ENCODE data around the gene SYK. TPM values are rescaled to one million over a fixed set of nuclear protein-coding genes. Genes with fewer than 3 reads are reported as not detected.
A peak's percentile ranks its signal among the peaks of the same experiment; 100 is the strongest.

SYK gene
- total RNA-seq, 1 donor from 2014 or later = 7.4 TPM

DNA sequence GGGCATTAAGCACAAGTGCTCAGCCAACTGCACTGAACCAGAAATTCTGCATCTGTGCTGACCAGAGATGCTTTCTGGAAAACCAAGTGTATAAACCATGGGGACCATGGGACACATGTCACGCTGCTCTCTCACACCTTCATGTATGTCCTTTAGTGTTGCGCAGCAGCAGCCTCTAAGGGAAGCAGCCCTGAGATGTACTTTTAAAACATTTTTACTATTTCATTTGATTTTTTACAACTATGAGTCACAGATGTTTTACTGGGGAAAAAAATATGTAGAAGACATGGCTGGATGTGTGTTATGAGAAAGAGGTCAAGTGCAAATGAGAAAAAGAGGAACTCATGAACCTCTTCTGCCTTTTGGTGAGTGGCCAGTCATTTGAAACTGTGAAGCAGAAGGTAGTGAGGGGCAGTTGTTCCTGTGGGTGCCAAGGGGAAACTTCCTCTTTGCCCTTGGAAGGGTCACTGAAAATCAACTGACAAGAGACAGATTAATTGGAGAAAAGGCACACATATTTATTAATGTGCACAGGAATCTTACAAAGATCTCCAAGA is 31.4 kb upstream of the SYK start:
- Mint-ChIP-seq H3K4me1 (ENCODE audit: low read depth) (no peaks in the 10 kb centered on the region), H3K9me3 (ENCODE audit: low read depth) (peaks cover 32% of the 10 kb centered on the region), H3K36me3 (ENCODE audit: insufficient read depth) (no peaks in the 10 kb centered on the region), H3K27me3 (no peaks in the 10 kb centered on the region), H3K4me3 (ENCODE audit: low read depth) (no peak overlapping the region), H3K27ac (no peak overlapping the region)
- TF ChIP-seq, protein P1, sequence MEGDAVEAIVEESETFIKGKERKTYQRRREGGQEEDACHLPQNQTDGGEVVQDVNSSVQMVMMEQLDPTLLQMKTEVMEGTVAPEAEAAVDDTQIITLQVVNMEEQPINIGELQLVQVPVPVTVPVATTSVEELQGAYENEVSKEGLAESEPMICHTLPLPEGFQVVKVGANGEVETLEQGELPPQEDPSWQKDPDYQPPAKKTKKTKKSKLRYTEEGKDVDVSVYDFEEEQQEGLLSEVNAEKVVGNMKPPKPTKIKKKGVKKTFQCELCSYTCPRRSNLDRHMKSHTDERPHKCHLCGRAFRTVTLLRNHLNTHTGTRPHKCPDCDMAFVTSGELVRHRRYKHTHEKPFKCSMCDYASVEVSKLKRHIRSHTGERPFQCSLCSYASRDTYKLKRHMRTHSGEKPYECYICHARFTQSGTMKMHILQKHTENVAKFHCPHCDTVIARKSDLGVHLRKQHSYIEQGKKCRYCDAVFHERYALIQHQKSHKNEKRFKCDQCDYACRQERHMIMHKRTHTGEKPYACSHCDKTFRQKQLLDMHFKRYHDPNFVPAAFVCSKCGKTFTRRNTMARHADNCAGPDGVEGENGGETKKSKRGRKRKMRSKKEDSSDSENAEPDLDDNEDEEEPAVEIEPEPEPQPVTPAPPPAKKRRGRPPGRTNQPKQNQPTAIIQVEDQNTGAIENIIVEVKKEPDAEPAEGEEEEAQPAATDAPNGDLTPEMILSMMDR (IDR thresholded peaks at IDR 0.05; ENCODE audit: unreplicated experiment) = no peak
- no peak for DNase-seq (ENCODE audit: low spot score, unreplicated experiment)

- TF ChIP-seq, protein P1 (IDR thresholded peaks at IDR 0.05; ENCODE audit: unreplicated experiment) = no peak
- no peak for DNase-seq (ENCODE audit: low spot score, unreplicated experiment)
- no peaks in the 10 kb centered on the region for H3K27me3 Mint-ChIP-seq
- H3K4me1 Mint-ChIP-seq (ENCODE audit: low read depth) = no peaks in the 10 kb centered on the region
- no peak overlapping the region for H3K4me3 Mint-ChIP-seq (ENCODE audit: low read depth)
- H3K9me3 Mint-ChIP-seq (ENCODE audit: low read depth) = peaks cover 25% of the 10 kb centered on the region
- no peak overlapping the region for H3K27ac Mint-ChIP-seq
- no peaks in the 10 kb centered on the region for H3K36me3 Mint-ChIP-seq (ENCODE audit: insufficient read depth)
Observed at GRCh38 chr9:90770927-90771326, 30.7 kb upstream of the SYK start.

DNA sequence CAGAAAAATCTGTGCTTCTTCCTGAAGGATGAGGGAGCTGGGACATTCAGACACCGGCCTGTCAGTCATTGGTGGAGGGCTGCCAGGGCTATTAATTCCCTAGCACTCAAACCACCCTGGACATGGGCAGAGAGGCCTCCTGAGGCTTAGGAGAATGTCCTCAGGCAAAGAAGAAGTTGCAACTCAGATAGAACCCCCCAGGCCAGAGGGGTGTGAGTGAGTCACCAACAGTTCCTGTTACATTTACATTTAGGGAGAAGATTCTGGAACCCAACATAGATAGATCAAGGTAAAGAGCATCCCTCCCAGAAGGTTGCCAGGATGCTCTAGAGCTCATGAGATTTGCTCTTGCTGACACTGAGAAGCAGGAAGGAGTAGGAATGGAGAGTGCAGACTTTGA is 29.2 kb upstream of the SYK start:
- TF ChIP-seq, protein P1 (IDR thresholded peaks at IDR 0.05; ENCODE audit: unreplicated experiment) = no peak
- peaks cover 20% of the 10 kb centered on the region for H3K9me3 Mint-ChIP-seq (ENCODE audit: low read depth)
- H3K4me1 Mint-ChIP-seq (ENCODE audit: low read depth) = no peaks in the 10 kb centered on the region
- H3K4me3 Mint-ChIP-seq (ENCODE audit: low read depth) = no peak overlapping the region
- no peaks in the 10 kb centered on the region for H3K36me3 Mint-ChIP-seq (ENCODE audit: insufficient read depth)
- no peaks in the 10 kb centered on the region for H3K27me3 Mint-ChIP-seq
- H3K27ac Mint-ChIP-seq = no peak overlapping the region
- no peak for DNase-seq (ENCODE audit: low spot score, unreplicated experiment)

DNA sequence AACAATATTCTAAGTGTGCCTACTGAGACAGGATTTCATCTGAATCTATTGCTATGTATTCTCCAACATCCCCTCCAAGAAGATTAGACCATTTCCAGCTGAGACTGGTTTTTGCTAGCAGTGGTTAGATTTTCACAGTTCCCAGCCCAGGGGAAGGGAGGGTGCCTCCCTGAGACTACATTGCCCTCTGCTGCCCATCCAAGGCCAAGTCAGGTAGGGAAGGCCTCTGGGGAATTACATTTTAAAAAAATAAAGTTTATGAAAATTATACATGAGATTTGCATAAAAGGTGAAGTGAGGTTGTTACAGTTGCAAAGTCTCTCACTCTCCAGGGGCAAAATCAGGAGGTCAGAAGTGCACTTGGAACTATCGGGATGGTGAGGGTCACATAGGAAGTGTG is 28.0 kb upstream of the SYK start:
- TF ChIP-seq, protein P1 (IDR thresholded peaks at IDR 0.05; ENCODE audit: unreplicated experiment) = peak; percentile 68
- Mint-ChIP-seq H3K4me1 (ENCODE audit: low read depth) (no peaks in the 10 kb centered on the region), H3K27me3 (no peaks in the 10 kb centered on the region), H3K4me3 (ENCODE audit: low read depth) (no peak overlapping the region), H3K36me3 (ENCODE audit: insufficient read depth) (no peaks in the 10 kb centered on the region), H3K9me3 (ENCODE audit: low read depth) (peaks cover 11% of the 10 kb centered on the region), H3K27ac (no peak overlapping the region)
- no peak for DNase-seq (ENCODE audit: low spot score, unreplicated experiment)

- no peaks in the 10 kb centered on the region for H3K36me3 Mint-ChIP-seq (ENCODE audit: insufficient read depth)
- H3K4me3 Mint-ChIP-seq (ENCODE audit: low read depth) = no peak overlapping the region
- no peaks in the 10 kb centered on the region for H3K4me1 Mint-ChIP-seq (ENCODE audit: low read depth)
- peaks cover 11% of the 10 kb centered on the region for H3K9me3 Mint-ChIP-seq (ENCODE audit: low read depth)
- no peak overlapping the region for H3K27ac Mint-ChIP-seq
- DNase-seq (ENCODE audit: low spot score, unreplicated experiment) = no peak
- TF ChIP-seq, protein P1 (IDR thresholded peaks at IDR 0.05; ENCODE audit: unreplicated experiment) = no peak
- no peaks in the 10 kb centered on the region for H3K27me3 Mint-ChIP-seq
Observed at GRCh38 chr9:90774071-90774470, 27.5 kb upstream of the SYK start.

Data from progenitor cell of endocrine pancreas (in vitro differentiated cells).